NCI-H82 treated with DMSO at 0.1 percent for 48 hours (cell line): ENCODE measurements around the gene UGT2B17.
"Not testable (repeated sequence)": the region's sequence is repeated elsewhere in the genome, so short reads cannot be mapped to it uniquely, and the experiment has no call there.

Experiments used
- DNase-seq: peaks from one replicate; lab custom pipeline; 2025; ENCODE audit not compliant: unreplicated experiment; lab: John Stamatoyannopoulos, UW

The UGT2B17 gene

DNA sequence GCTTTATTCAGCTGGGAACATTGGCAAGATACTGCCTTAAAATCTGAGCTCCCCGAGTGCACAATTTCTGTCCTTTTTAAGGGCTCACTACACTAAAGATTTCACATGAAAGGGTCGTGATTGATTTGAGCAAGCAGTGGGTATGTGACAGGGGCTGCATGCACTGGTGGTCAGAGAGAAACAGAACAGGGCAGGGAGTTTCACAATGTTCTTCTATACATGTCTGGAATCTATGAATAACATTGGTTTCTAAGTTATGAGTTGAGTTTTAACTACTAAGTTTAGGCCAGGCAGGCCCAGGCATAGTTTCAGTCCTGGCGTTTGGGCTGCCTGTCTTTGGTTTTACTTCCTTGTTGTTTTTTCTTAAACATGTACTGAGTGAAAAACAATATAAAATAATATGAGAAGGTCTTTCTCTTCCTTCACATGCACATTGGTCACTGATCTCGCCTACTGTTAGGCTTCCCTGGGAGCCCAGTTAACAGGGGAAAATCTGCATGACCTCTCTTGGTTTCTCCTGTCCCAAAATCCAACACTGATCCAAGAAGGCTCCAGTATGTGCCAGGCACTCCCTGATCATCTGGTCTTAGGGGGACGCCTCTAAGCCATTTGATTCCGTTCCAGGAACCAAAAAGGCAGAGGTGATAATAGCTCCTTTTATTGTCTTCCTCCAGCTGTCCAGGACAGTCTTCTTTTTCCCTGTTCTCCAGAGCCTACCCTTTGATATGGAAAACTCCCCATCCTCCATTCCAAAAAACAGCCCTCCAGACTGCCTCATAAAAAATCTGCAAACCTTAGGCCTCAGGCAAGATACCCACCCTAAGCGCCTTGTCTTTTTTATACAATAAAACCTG is at the start of gene UGT2B17:
Gene UGT2B17, minus strand, starts transcription at position 51 of the 854 bp plus-strand sequence. CDS start 7,838 bp downstream, outside the sequence.
- no peak for DNase-seq

GRCh38 chr4:68622731-68623130 is 46.6 kb upstream of the UGT2B17 start:
- DNase-seq: not testable (repeated sequence)

- DNase-seq: no peak
These were observed 41.0 kb upstream of the UGT2B17 start for GRCh38 chr4:68617003-68617698.

- DNase-seq: no peak
These were observed 39.7 kb upstream of the UGT2B17 start for GRCh38 chr4:68615699-68616422.

- no peak for DNase-seq
These were observed 37.6 kb upstream of the UGT2B17 start for GRCh38 chr4:68613752-68614151.

GRCh38 chr4:68606240-68606639 is 30.1 kb upstream of the UGT2B17 start:
- DNase-seq: no peak

DNA sequence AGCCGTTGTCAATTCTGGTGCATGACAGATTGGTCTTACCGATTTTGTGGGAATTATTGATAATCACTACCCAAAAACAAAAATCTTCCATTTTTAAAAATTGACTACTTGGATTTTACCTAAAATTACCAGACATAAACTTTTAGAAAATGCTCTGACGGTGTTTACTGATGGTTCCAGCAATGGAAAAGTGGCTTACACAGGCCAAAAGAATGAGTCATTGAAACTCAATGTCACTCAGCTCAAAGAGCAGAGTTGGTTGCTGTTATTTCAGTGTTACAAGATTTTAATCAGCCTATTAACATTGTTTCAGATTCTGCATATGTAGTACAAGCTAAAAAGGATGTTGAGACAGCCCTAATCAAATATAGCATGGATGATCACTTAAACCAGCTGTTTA is 23.0 kb upstream of the UGT2B17 start:
- no peak for DNase-seq

- no peak for DNase-seq
These were observed 21.4 kb upstream of the UGT2B17 start for GRCh38 chr4:68597482-68597881.

DNA sequence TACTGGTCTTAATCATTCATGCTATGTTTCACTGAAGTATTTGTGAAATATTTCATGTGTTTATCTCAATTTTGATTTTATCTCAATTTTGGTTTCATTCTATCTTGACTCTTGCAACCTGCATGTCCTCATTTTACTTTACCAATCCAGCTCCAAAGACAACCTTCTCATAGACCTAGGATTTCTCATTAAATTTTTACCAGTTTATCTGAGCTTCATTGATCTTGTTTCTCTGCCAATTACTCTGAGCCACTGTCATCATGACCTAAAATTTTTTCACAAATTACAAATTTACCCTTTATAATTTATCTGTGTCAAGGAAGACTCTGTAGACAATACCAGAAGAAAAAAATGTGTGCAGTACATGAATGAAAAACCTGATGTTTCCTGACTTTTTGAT is 18.6 kb upstream of the UGT2B17 start:
- no peak for DNase-seq

GRCh38 chr4:68593112-68593511 is 17.0 kb upstream of the UGT2B17 start:
- DNase-seq: no peak

DNA sequence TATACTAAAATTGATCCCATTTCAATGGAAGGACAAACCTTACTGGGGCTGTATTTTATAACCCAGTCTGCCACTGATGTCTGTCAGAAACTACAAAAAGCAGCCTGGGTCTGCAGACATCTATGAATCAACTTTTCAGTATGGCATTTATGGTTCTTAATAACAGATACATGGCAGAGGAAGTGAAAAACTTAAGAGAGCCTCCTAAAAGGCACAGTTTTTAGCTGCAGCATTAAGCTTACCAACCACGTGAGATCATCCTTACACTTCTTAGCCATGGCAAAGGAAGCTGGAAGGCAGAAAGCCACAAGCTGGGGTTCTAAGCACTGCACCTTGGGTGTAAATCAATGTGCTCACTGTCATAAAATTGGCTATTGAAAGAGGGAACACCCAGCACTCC is 16.6 kb upstream of the UGT2B17 start:
- no peak for DNase-seq

GRCh38 chr4:68591204-68591603 is 15.1 kb upstream of the UGT2B17 start:
- DNase-seq: no peak

DNA sequence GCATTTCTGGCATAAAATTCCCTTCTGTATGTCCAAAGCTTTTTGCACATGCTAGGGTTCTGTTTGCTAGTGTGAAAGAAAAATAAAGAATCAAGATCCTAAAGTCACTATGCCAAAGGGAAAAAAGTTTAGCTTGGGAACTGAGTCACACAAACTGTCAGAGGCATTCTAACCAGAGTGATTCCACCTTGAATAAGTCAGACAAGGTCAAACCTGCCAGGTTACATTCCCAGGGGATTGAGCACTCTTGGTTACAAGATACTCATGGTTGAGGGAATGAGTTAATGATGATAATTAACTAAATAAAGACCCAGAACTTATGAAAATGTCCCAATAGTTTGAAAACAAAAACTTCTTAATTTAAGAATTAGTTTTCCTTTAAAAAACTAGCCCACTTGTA is 13.7 kb upstream of the UGT2B17 start:
- no peak for DNase-seq

DNA sequence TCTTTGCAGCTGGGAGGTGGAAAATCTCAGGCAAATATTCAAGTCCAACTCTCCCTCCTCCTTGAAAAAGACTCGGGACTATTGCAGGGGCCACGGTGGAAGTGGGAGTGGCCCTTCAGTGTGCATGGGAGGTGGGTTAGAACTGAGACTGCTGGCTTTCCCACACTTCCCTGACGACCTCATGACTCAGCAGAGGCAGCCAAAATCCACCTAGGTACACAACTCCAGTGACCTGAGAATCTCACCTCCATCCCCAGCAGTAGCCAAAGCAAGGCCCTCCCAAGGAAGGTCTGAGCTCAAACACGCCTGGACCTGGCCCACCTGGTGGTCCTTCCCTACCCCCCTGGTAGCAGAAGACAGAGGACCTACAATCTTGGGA is 6.2 kb upstream of the UGT2B17 start:
- no peak for DNase-seq

- no peak for DNase-seq
These were observed 5.5 kb upstream of the UGT2B17 start for GRCh38 chr4:68581383-68582338.

DNA sequence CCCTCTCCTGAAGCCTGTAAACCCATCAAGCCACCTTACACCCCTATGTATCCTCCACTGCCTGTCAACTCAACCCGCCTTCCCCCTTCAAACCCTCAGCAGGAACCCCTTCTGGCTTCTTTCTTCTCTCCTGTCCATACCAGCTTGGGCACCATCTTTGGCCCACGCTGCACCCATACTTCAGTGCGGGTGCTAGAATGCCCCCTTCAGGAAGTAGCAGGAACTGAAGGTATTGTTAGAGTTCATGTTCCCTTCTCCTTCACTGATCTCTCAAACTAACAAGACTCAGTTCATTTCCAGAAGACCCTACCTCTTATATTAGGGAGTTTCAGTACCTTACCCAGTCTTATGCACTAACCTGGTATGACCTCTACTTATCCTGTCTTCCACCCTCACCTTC is 1.5 kb upstream of the UGT2B17 start:
- DNase-seq: no peak

GRCh38 chr4:68575636-68576035 is 486 bp downstream of the UGT2B17 start:
- DNase-seq: not testable (repeated sequence)

DNA sequence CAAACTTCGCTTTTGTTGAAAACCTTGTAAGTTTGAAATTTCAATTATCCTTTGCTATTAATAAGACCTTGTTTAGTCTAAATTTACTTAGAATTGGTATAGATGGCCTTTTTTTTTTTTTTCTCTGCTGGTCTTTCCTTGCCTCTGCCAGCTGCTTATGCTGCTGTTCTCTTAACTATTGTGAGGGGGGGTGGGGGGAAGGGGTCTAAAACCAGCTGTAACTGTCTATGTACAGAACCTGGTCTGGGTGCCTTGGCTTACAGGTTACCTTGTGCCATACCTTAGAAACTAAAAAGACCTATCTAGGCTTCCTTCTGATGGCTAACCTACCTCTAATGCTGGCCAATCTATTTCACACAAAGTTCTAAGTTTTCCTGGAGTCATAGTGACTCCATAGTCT is 1.0 kb downstream of the UGT2B17 start:
- DNase-seq: no peak

DNA sequence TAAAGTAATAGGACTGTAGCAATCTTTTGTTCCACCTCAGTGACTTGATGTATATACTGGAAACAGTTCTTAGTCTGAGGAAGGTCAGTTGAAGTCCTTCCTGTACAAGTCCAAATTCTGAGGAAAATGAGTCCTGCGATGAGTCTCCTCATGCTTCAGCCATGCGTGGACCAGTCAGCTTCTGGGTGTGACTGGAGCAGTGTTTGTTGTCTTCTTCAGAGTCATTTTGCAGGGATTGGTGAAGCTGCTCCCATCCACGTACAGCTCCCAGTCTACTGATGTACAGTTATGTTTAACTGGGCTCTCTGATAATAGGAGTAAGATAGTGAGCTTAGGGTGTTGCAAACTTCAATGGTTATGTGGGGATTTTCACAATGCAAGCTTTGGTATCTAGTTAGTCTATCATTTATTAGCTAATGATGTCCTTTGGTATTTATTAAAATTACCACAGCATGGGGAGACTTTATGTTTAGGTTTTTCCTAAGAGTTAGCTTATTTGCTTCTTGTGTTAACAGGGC is 3.4 kb downstream of the UGT2B17 start:
- DNase-seq: no peak

DNA sequence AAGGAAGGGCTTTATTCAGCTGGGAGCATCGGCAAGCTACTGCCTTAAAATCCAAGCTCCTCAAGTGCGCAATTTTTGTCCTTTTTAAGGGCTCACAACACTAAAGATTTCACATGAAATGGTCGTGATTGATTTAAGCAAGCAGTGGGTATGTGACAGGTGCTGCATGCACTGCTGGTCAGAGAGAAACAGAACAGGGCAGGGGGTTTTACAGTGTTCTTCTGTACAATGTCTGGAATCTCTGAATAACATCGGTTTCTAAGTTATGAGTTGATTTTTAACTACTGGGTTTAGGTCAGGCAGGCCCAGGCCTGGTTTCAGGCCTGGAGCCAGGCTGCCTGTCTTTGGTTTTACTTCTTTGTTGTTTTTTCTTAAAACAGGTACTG is 6.0 kb downstream of the UGT2B17 start:
- no peak for DNase-seq
